Activated CD4-positive, alpha-beta T cell treated with anti-CD3 and anti-CD28 coated beads, Interleukin-10, Interleukin-2, amounts not matched to agents 100 ng/mL and 50 ng/mL, durations not matched to agents 16 hours and 8 hours (primary cell): Measurements from ENCODE around the gene TEC.
A peak's percentile ranks its signal among the peaks of the same experiment; 100 is the strongest.
"Not testable (repeated sequence)": the region's sequence is repeated elsewhere in the genome, so short reads cannot be mapped to it uniquely, and the experiment has no call there.

Experiments
- DNase-seq: peaks from one replicate; pipeline ENCODE4 v3.0.0-alpha.2; 2020

TEC gene

DNA sequence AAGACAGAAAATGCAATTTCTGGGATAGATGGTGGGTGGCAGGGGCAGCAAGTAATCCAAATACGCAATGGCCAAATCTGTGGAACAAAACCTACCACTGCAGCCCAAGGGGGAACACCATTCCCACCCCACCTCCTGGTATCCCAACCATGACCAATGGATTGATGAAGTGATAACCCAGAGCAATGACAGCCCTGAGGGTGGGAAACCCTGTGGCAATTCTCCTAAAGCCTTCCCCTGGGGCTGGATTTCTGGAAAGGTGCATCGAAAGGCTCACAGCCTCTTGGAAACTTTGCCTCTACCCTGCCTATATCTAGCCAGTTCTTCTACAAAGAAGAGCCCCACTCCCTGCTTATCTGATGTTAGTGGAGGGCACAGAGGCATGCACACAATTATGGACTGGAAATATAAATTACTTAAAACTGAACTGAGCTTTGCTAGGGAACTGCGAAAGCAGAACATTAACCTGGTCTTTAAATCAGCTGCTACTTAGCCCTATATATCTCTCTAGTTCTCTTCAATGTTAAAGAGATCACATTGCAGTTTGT lies 75.6 kb downstream of the TEC start:
- no peak for DNase-seq

GRCh38 chr4:48193096-48193836 lies 76.4 kb downstream of the TEC start:
- no peak for DNase-seq

GRCh38 chr4:48191758-48192157 lies 77.9 kb downstream of the TEC start:
- DNase-seq = no peak

DNA sequence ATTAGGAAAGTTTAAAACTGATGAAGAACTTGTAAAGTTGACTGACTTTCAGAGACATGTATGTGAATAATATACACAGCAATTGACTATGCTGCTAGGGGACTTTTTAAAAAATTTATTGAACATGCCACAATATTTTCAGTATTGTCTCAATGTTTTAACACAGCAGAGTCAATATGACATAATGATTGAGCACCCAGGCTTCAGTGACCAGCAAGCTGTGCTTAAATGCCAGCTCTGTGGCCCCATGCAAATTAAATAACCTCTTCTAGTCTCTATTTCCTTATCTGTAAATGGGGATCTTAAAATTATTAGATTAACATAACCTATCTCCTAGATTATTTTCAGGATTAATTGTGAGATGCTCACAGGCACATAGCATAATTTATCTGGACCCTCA lies 78.8 kb downstream of the TEC start:
- no peak for DNase-seq

DNA sequence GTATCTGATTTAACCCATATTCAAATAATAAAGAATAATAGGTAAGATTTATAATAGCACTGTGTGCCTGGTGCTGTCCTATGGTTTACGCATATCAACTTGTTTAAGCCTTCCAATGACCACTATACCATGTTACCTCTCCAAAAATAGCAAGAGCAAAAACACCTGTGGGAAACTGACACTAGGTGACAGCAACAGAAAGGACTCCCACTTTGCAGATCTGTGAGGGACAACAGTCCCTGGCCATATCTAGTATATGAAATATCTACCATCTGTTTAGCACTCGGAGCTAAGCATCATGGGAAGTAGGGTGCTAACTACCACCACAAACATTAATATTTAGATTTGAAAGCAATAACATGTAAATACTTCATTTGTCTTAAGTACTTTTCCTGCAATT lies 79.9 kb downstream of the TEC start:
- no peak for DNase-seq

DNA sequence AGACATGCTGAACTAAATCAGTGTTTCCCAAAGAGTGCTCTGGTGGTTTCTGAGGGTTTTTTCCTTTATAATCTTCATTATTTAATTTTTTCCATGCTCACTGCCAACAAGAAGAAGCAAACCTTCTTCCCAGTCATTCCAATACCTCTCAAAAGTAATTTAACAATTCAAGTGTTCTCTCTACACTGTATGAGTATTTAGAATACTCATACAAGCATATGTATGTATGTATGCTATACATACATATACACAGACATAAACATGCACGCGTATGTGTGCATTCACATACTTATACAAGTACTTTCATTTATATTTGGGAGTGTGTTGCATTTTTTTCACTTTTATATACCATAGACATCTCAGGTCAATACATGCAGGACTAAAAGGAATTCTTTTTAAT lies 81.2 kb downstream of the TEC start:
- no peak for DNase-seq

GRCh38 chr4:48187813-48188212 lies 81.8 kb downstream of the TEC start:
- no peak for DNase-seq

DNA sequence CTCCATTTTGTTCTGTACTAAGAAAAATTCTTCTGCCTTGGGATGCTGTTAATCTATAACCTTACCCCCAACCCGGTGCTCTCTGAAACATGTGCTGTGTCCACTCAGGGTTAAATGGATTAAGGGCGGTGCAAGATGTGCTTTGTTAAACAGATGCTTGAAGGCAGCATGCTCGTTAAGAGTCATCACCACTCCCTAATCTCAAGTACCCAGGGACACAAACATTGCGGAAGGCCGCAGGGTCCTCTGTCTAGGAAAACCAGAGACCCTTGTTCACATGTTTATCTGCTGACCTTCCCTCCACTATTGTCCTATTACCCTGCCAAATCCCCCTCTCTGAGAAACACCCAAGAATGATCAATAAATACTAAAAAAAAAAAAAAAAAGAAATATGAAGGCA lies 82.6 kb downstream of the TEC start:
- not testable (repeated sequence) for DNase-seq

GRCh38 chr4:48186394-48186793 lies 83.2 kb downstream of the TEC start:
- DNase-seq = not testable (repeated sequence)

- DNase-seq = no peak
Measured at GRCh38 chr4:48184882-48185281, 84.8 kb downstream of the TEC start.

DNA sequence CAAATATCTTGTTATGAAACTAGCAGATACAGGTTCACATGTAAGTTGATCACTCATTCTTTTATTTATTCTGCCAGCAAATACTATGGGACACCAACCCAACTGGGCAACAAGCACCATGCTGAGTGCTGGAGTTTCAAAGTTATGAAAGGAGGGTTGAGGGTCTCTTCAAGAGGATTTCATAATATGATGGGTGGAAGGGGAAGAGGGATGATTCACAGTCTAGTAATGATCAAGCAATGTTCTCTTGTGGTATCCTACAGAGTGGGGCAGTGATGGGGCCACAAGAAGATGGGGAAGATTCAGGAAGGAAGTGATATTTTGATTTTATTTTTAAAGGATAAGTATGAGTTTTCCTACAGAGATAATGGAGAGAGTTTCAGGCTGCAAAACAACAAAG lies 89.4 kb downstream of the TEC start:
- DNase-seq = peak; percentile 9

GRCh38 chr4:48178931-48179330 lies 90.7 kb downstream of the TEC start:
- no peak for DNase-seq

DNA sequence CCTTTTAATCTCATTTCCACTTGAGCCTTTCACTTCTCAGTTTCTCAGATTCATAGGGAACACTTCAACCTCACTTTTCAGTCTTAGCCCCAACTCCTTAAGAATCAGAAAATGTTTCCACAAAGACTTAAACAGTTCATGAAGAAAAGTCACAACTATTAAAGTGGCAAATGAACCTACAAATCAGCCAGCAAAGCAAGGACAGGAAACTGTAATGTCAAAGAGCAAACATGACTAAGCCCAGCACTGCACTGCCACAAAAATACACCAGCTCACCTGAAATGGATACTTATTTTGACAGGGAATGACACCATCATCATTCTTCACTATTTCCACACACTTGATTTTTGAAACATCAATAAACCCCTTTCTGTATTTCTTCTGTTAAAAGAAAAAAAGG lies 93.8 kb downstream of the TEC start:
- DNase-seq = peak; percentile 7

DNA sequence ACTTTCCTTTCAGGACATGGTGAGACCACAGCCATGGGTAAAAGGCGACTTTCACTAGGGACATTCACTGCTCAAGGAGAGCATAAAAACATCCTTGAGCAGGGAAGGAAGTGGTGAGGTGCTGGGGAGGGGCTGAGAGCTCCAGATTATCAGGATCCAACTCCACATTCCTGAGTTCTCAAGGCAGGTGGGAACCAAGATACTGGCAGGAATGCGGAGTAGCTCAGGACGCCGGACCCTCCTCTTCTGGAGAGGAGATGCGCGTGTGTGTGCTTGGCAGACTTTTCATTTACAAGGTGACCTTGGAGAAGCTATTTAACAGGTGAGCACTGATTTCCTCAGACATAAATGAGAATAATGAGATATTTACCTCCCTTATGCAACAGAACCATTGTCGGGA lies 94.3 kb downstream of the TEC start:
- no peak for DNase-seq

- peak; percentile 15 for DNase-seq
Measured at GRCh38 chr4:48173056-48173991, 96.3 kb downstream of the TEC start.

- DNase-seq = no peak
Measured at GRCh38 chr4:48172651-48173050, 97.0 kb downstream of the TEC start.

DNA sequence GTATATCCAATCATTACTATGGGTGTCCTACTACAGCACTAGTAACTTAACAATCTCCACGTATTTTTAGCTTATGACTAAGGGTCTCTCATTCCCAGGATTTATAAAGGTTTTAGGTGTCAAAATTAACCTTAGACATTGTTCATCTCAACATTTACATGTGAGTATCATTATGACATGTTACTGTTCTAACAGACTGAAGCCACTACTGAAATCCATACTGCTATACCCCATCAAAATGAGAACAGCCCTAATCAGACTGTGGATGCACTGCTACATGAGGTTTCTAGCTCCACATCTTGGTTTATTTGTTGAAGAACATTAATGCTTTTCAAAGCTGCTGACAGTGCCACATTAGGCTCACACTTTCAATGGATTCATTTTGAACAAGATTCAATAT lies 100.0 kb downstream of the TEC start:
- peak; percentile 23 for DNase-seq

- DNase-seq = peak; percentile 19
Measured at GRCh38 chr4:48167538-48168263, 101.9 kb downstream of the TEC start.

GRCh38 chr4:48164561-48164960 lies 105.1 kb downstream of the TEC start:
- DNase-seq = not testable (repeated sequence)

GRCh38 chr4:48163746-48164145 lies 105.9 kb downstream of the TEC start:
- no peak for DNase-seq

DNA sequence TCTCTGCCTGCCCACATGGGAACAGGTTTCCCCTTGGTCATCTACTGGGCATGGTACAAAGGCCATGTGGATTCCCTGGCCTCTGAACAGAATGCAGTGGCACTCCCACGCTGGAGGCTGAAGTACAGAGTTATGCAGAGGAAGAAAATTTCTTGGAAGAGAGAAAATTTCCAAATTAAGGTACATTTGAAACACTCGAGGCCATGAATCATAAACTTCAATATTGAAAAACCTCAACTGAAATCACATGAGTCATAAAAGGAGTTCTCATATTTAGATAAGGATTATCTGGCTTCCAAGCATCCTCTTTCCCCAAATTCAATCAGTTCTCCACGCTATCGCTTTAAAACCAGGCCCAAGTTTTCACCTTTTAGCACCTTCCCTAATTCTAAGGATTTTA lies 107.5 kb downstream of the TEC start:
- no peak for DNase-seq

DNA sequence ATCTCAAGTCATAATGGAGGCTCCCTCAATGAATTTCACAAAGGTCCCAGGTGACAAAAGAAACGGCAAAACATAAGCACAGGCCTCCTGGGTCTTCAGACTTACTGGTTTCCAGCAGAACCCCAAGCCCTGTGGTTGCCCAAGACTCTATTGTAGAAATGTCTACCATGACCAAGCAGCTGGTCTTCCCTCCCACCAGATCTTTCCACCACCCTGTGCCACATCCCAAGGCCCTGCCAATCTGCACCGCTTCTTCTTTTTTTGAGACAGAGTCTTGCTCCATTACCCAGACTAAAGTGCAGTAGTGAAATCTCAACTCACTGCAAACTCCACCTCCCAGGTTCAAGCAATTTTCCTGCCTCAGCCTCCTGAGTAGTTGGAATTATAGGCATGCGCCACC lies 112.4 kb downstream of the TEC start:
- DNase-seq = no peak

- DNase-seq = no peak
Measured at GRCh38 chr4:48156423-48156822, 113.2 kb downstream of the TEC start.
